H1 (cell line): ENCODE measurements around the gene WRAP73. TPM values are rescaled to one million over a fixed set of nuclear protein-coding genes. Genes with fewer than 3 reads are reported as not detected.
A peak's percentile ranks its signal among the peaks of the same experiment; 100 is the strongest.

Experiments used
- CTCF ChIA-PET: fragments of 300-600 bp; sonication (Branson Sonifier 250); formaldehyde crosslinking; loops from one replicate; lab custom pipeline; 2021; ENCODE audit not compliant: partially characterized antibody; lab: Charles Lee
- POLR2A ChIA-PET: fragments of 300-600 bp; sonication (Branson Sonifier 250); formaldehyde crosslinking; loops from one replicate; lab custom pipeline; 2021; ENCODE audit warnings: inconsistent platforms; ENCODE audit not compliant: partially characterized antibody; lab: Charles Lee
- DNase-seq, 2 experiments: peaks; one replicate each; pipeline versions ENCODE4 v3.0.0 to v3.0.0-alpha.2; 2010 to 2022; ENCODE audit warnings: low spot score in 2 of 2, low read depth in 1 of 2, mixed read lengths in 1 of 2
- FAIRE-seq: peaks from 2 replicates; lab custom pipeline; 2011; peaks lifted over from hg19 to GRCh38; lab: Jason Lieb, UNC
- H2AFZ ChIP-seq: 2 replicates; pipeline ENCODE4 v1.8.1; 2012; ENCODE audit warnings: low read length, inconsistent platforms
- H2AK5ac ChIP-seq: 2 replicates; pipeline ENCODE4 v1.6.1; 2013; ENCODE audit warnings: low read depth, low read length
- H2BK120ac ChIP-seq: replicated peaks from 2 replicates; pipeline ENCODE3; 2013; ENCODE audit warnings: low read depth, low read length, inconsistent platforms
- H2BK12ac ChIP-seq: 2 replicates; pipeline ENCODE4 v1.6.1; 2013; ENCODE audit warnings: low read depth, low read length
- H2BK15ac ChIP-seq: 2 replicates; pipeline ENCODE4 v1.6.1; 2013; ENCODE audit warnings: low read length
- H2BK20ac ChIP-seq: 2 replicates; pipeline ENCODE4 v1.6.1; 2013; ENCODE audit warnings: low read length
- H2BK5ac ChIP-seq: 2 replicates; pipeline ENCODE4 v1.6.1; 2013; ENCODE audit warnings: low read depth, low read length
- H3K14ac ChIP-seq: 2 replicates; pipeline ENCODE4 v1.6.1; 2013; ENCODE audit warnings: inconsistent platforms; ENCODE audit not compliant: insufficient read length
- H3K18ac ChIP-seq: 2 replicates; pipeline ENCODE4 v1.6.1; 2013; ENCODE audit warnings: low read length; ENCODE audit errors: extremely low read depth
- H3K23ac ChIP-seq: 2 replicates; pipeline ENCODE4 v1.6.1; 2013; ENCODE audit warnings: inconsistent platforms; ENCODE audit not compliant: insufficient read length
- H3K23me2 ChIP-seq: 2 replicates; pipeline ENCODE4 v1.6.1; 2013; ENCODE audit warnings: low read depth, low read length
- H3K27ac ChIP-seq: 2 replicates; pipeline ENCODE4 v1.6.1; 2011; ENCODE audit warnings: low read depth, low read length, inconsistent platforms
- H3K27me3 ChIP-seq, 4 experiments: replicated peaks in 1 of 4; 1 replicate in 1 of 4; 2 replicates in 3 of 4; pipeline versions ENCODE4 v1.6.1 to v1.8.1; 2011 to 2013; ENCODE audit warnings: low read length in 3 of 4, mild to moderate bottlenecking in 3 of 4, inconsistent platforms in 2 of 4, mixed read lengths in 2 of 4, moderate library complexity in 1 of 4; ENCODE audit not compliant: control insufficient read depth in 3 of 4, insufficient read depth in 3 of 4; ENCODE audit errors: extremely low read depth in 1 of 4
- H3K36me3 ChIP-seq, 4 experiments: 2 replicates each; pipeline versions ENCODE4 v1.6.1 to v1.8.1; 2011 to 2013; ENCODE audit warnings: mild to moderate bottlenecking in 4 of 4, low read length in 3 of 4, moderate library complexity in 2 of 4, control low read depth in 1 of 4, inconsistent platforms in 1 of 4; ENCODE audit not compliant: insufficient read depth in 4 of 4, control insufficient read depth in 2 of 4
- H3K4ac ChIP-seq: replicated peaks from 2 replicates; pipeline ENCODE3; 2013; ENCODE audit warnings: low read length, low read depth, mixed read lengths, inconsistent platforms; ENCODE audit not compliant: insufficient read length
- H3K4me1 ChIP-seq, 4 experiments: replicated peaks in 1 of 4; 1 replicate in 1 of 4; 2 replicates in 3 of 4; pipeline versions ENCODE4 v1.6.1 to v1.8.1; 2011 to 2013; ENCODE audit warnings: low read length in 3 of 4, inconsistent platforms in 2 of 4, mixed read lengths in 1 of 4; ENCODE audit not compliant: insufficient read depth in 4 of 4, control insufficient read depth in 3 of 4
- H3K4me2 ChIP-seq, 2 experiments: 2 replicates each; pipeline versions ENCODE4 v1.6.1 to v1.8.1; 2011 to 2013; ENCODE audit warnings: low read depth in 2 of 2, low read length in 2 of 2, control low read depth in 1 of 2, inconsistent platforms in 1 of 2, mild to moderate bottlenecking in 1 of 2; ENCODE audit not compliant: insufficient read depth in 1 of 2
- H3K4me3 ChIP-seq, 4 experiments: fragments of 200-600, 300-600 bp in 1 of 4; sonication (generic), shearing (Covaris generic), sonication (Bioruptor Twin) in 1 of 4; 2 replicates each; pipeline versions ENCODE4 v1.5.1 to v1.8.1; 2011 to 2016; ENCODE audit warnings: low read length in 4 of 4, low read depth in 3 of 4, control low read depth in 2 of 4, inconsistent platforms in 2 of 4, mild to moderate bottlenecking in 2 of 4, mixed read lengths in 1 of 4, moderate library complexity in 1 of 4; ENCODE audit not compliant: insufficient read depth in 2 of 4; ENCODE audit errors: extremely low read depth in 1 of 4
- H3K56ac ChIP-seq: replicated peaks from 2 replicates; pipeline ENCODE3; 2013; ENCODE audit warnings: low read depth, mild to moderate bottlenecking, mixed read lengths, low read length, inconsistent platforms; ENCODE audit not compliant: insufficient read length
- H3K79me1 ChIP-seq: 2 replicates; pipeline ENCODE4 v1.6.1; 2013; ENCODE audit warnings: low read depth, low read length, control low read depth
- H3K79me2 ChIP-seq, 2 experiments: 2 replicates each; pipeline versions ENCODE4 v1.6.1 to v1.8.1; 2012 to 2013; ENCODE audit warnings: low read length in 2 of 2, mild to moderate bottlenecking in 2 of 2, inconsistent platforms in 1 of 2; ENCODE audit not compliant: insufficient read depth in 2 of 2, control insufficient read depth in 1 of 2
- H3K9ac ChIP-seq, 4 experiments: replicated peaks in 1 of 4; 1 replicate in 1 of 4; 2 replicates in 3 of 4; pipeline versions ENCODE4 v1.6.1 to v1.8.1; 2011 to 2013; ENCODE audit warnings: low read depth in 3 of 4, low read length in 3 of 4, control low read depth in 2 of 4, mild to moderate bottlenecking in 2 of 4, moderate library complexity in 2 of 4, inconsistent platforms in 1 of 4; ENCODE audit errors: extremely low read depth in 1 of 4
- H3K9me3 ChIP-seq, 2 experiments: 2 replicates each; pipeline versions ENCODE4 v1.6.1 to v1.8.1; 2012 to 2013; ENCODE audit warnings: mild to moderate bottlenecking in 2 of 2, moderate library complexity in 2 of 2, control low read depth in 1 of 2, inconsistent platforms in 1 of 2, low read depth in 1 of 2, low read length in 1 of 2, mixed read lengths in 1 of 2; ENCODE audit not compliant: insufficient read depth in 2 of 2
- H4K20me1 ChIP-seq, 2 experiments: replicated peaks in 1 of 2; 2 replicates each; pipeline versions ENCODE3 to v1.8.1; 2011 to 2013; ENCODE audit warnings: inconsistent platforms in 2 of 2, low read length in 2 of 2, mild to moderate bottlenecking in 1 of 2; ENCODE audit not compliant: insufficient read depth in 2 of 2, control insufficient read depth in 1 of 2
- H4K5ac ChIP-seq: 2 replicates; pipeline ENCODE4 v1.6.1; 2013; ENCODE audit warnings: low read length, low read depth, mixed read lengths, inconsistent platforms; ENCODE audit not compliant: insufficient read length
- H4K8ac ChIP-seq: 2 replicates; pipeline ENCODE4 v1.8.0; 2013; ENCODE audit warnings: mild to moderate bottlenecking, moderate library complexity, low read length, inconsistent platforms; ENCODE audit not compliant: insufficient read depth; ENCODE audit errors: extremely low read depth
- H4K91ac ChIP-seq: replicated peaks from 2 replicates; pipeline ENCODE3; 2013; ENCODE audit warnings: low read length, mixed read lengths, inconsistent platforms; ENCODE audit not compliant: insufficient read length
- JUND ChIP-seq: IDR thresholded peaks from 2 replicates; pipeline ENCODE4 v1.6.1; 2011; ENCODE audit warnings: mild to moderate bottlenecking, improper control_type of control experiment, low read length
- SRF ChIP-seq: IDR thresholded peaks from 2 replicates; pipeline ENCODE4 v1.6.1; 2011; ENCODE audit warnings: mild to moderate bottlenecking, low read depth, low read length, moderate library complexity
- TCF12 ChIP-seq: IDR thresholded peaks from 2 replicates; pipeline ENCODE4 v1.6.1; 2011; ENCODE audit warnings: low read depth, mild to moderate bottlenecking, low read length
- WGBS, 2 experiments: shearing (Covaris generic) in 1 of 2; methylation state at CpG; one replicate each; pipeline versions ENCODE4 v1.1.6 to v1.1.7; 2013 to 2015; ENCODE audit warnings: low lambda C conversion rate in 2 of 2, mixed read lengths in 2 of 2, inconsistent platforms in 1 of 2, low coverage in 1 of 2, missing lambda C conversion rate in 1 of 2; ENCODE audit not compliant: insufficient replicate concordance in 2 of 2, insufficient coverage in 1 of 2, insufficient read length in 1 of 2; ENCODE audit errors: extremely low coverage in 1 of 2, missing lambda C conversion rate in 1 of 2; 5-methylcytosine and 5-hydroxymethylcytosine counted together
- polyA plus RNA-seq, 7 experiments: library from polyadenylated mRNA; depleted of rRNA in 3 of 7; stranded (reverse) in 5 of 7; unstranded in 2 of 7; fragments of >200 nt in 5 of 7; fragments of 200-250 nt in 2 of 7; gene quantifications; 1 replicate in 5 of 7; 2 replicates in 1 of 7; 4 replicates in 1 of 7; pipeline versions ENCODE4 v1.2.1 to v1.2.3, GENCODE V29; 2011 to 2013; ENCODE audit warnings: missing spikeins in 2 of 7, mixed read lengths in 2 of 7
- total RNA-seq: library from RNA; stranded (reverse); fragmentation: NEBNext Ultra II Directional; extraction: Animal tissue kit (Norgen Biotek cat#: 25700); gene quantifications from 2 replicates; pipeline ENCODE4 v1.2.1, GENCODE V29; 2021

WRAP73 gene
- total and polyA plus RNA-seq, 2 of the 8 experiments (the other 6 are each of a cell fraction or from before 2014, with no cell fraction given): 30.3 to 50.7 TPM

GRCh38 chr1:3685906-3686305, 36.0 kb upstream of the WRAP73 start:
- DNase-seq (no peak), FAIRE-seq (no peak)
- no peak overlapping the region for H3K4me3 ChIP-seq
- H2AFZ ChIP-seq: no peak overlapping the region
- 92% methylated on average over 19 of the region's 19 CpGs; no CpG with 5 or more reads in 1 of the 2 experiments for WGBS, 2 experiments
- H4K20me1 ChIP-seq: no peaks in the 10 kb centered on the region
- 0 out of 2 replicates have a peak overlapping the region, but pooled peaks have one; percentile 29 for H2BK15ac ChIP-seq
- H3K4me1 ChIP-seq: peaks cover 3 to 31% (median 17%) of the 10 kb centered on the region in 4 experiments
- no peak overlapping the region for H3K4me2 ChIP-seq
- H3K9me3 ChIP-seq: no peaks in the 10 kb centered on the region
- no peaks in the 10 kb centered on the region for H3K36me3 ChIP-seq
- H3K14ac ChIP-seq: no peak overlapping the region
- H2BK120ac ChIP-seq: no peak overlapping the region
- ChIA-PET CTCF (interaction anchor here (1.3 to 5.6 kb wide), 6 partner anchors 8 to 195 kb away, joined by 3 to 32 read pairs (median 5); no protein-coding TSS in a partner anchor), POLR2A (interaction anchor here (1.0 kb wide), 1 partner anchor 9 kb away, joined by 3 read pairs; no protein-coding TSS in a partner anchor)
- H3K18ac ChIP-seq: no peak overlapping the region
- no peak overlapping the region for H3K23ac ChIP-seq
- no peak overlapping the region for H2BK12ac ChIP-seq
- H3K27me3 ChIP-seq: peaks cover 0 to 8% (median 3%) of the 10 kb centered on the region in 4 experiments; a peak in 3 of 7 replicates
- H3K79me1 ChIP-seq: no peaks in the 10 kb centered on the region
- H3K4ac ChIP-seq: no peak overlapping the region
- TF ChIP-seq TCF12 (no peak), JUND (no peak), SRF (no peak)
- H3K9ac ChIP-seq: no peak overlapping the region
- no peaks in the 10 kb centered on the region for H3K79me2 ChIP-seq
- no peak overlapping the region for H2BK5ac ChIP-seq
- no peaks in the 10 kb centered on the region; the same call in 1 of the 2 replicates for H3K23me2 ChIP-seq
- no peak overlapping the region for H3K27ac ChIP-seq
- H4K8ac ChIP-seq: no peak overlapping the region
- no peak overlapping the region for H3K56ac ChIP-seq
- H2AK5ac ChIP-seq: 0 out of 2 replicates have a peak overlapping the region, but pooled peaks have one; percentile 24
- no peak overlapping the region for H4K5ac ChIP-seq
- no peak overlapping the region for H2BK20ac ChIP-seq
- no peak overlapping the region for H4K91ac ChIP-seq
